ENCODE results near the gene ASCC3.
"Not testable (repeated sequence)": the region's sequence is repeated elsewhere in the genome, so short reads cannot be mapped to it uniquely, and the experiment has no call there.

ASCC3 gene

DNA sequence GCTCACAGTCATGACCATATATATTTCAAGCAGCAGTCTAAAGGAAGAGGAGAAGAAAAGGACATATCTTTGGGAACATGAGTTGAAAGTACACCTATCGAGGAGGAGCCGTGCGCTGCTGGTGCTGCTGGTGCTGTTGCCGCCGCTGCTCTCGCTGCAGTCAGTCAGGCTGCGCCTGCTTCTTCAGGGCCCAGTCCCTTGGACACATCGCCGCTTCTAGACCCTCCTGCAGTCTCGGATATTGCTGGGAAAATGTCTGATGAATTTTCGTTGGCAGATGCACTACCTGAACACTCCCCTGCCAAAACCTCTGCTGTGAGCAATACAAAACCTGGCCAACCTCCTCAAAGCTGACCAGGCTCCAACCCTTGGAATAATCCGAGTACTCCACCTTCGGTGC lies 8.2 kb upstream of the ASCC3 start:
- DNase-seq (ENCODE audit: low read depth): no peak

DNA sequence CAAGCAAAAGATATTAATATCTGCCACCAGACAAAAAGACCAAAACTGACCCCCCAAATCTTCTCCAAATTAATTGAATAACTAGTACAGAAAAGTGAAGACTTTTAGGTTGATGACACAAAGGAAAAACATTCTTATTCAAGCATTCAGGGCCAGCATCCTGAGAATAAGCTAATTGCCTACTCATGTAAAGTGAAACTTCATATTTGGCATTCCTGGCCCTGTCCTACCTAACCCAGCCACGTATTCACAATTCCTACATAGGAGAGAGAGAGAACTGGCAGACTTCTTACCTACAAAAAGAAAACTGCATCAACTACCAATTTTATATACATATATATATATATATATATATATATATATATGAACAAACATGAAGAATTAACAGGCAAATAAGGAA lies 4.9 kb upstream of the ASCC3 start:
- DNase-seq (ENCODE audit: low read depth): peak; percentile 63

DNA sequence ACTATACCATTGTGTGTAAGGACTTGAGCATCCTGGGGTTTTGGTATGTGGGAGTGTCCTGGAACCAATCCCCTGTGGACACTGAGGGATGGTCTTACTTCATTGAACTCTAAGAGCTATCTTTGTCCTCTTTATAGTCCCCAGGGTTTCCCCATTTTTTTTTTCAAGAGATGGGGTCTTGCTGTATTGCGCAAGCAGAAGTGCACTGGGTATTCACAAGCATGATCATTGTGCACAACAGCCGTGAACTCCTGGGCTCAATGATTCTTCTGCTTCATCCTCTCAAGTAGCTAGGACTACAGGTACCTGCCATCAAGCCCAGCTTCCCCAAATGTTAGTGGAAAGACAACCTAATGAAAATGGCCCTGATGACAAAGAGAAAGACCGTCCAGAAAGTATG lies 2.2 kb upstream of the ASCC3 start:
- DNase-seq (ENCODE audit: low read depth): no peak

DNA sequence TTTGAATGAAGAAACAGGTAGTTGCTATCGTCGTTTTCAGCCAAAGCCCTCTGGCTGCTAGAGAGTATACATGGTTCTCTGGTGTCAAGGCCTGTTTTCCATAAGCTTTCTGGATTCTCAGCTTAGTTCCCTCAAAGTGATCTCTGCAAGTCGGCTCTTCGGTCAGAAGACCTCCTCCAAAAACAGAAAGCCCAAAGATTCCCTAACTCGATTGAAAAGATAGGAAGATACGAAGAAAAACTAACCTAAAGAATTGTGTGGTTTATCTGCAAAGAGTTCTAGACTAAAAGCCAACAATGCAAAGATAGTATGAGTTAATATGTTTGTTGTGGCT lies 545 bp upstream of the ASCC3 start:
- DNase-seq (ENCODE audit: low read depth): no peak

DNA sequence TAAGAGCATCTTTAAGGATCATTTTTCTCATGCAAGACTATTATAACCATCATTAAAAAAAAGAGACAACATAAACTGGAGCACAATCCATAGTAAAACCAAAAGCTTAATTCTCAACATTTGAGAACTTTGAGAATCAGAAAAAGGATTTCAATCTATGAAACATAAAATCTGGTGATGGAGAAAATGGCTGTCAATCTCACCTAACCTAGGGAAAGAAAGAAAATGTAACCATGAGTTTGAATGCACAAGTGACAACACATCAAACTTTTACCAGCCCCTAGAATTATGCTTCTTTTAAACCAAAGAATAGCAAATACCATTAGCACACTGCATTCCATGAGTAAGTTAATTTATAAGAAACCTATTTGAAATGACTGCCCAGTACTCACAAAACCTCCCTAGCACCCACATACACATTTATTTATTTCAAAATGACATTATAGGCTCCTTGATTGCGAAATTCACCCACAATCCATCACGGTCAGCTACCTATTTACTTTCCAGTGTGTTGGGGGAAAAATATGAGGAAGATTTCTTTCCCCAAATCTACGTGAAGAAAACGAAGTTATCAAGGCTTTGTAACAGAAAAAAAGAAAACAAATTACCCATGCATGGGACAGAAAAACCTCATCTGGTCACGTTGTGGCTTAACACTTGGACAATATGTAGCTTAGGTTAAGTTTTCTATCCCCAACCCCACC lies 828 bp downstream of the ASCC3 start:
- peak; percentile 8 for DNase-seq (ENCODE audit: low read depth)

DNA sequence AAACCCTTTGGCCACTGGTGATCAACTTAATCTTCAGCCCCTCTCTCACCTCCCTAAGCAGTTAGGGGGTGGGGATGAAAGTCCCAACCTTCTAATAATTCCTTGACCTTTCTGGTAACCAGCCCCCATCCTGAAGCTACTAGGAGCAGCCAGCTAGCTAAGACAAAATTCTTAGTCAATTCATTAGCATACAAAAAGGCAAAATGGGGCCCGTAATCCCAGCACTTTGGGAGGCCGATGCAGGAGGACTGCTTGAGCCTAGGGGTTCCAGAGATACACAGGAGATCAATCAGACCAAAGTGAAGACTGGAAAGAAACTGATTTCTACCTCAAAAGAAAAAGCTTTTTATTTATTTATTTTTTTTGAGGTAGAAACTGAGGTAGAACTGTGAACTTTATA lies 1.8 kb downstream of the ASCC3 start:
- no peak for DNase-seq (ENCODE audit: low read depth)

DNA sequence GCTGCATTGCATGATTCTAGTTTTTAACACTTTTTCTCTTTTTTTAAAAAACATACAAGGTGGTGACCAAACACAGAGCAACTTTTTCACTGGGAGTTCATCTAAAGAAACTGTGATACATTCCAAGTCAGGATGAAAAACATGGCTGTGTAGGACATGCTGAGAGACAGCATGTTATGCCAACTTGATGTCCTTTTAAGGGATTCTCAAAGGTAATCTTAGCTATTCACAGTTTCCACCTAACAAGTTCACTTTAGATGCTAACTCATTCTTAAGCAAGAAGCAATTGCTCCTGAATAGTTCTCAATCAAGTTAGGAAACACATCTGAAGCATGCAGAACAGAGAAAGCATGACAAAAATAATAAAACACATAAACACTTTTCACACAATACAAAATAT lies 3.3 kb downstream of the ASCC3 start:
- no peak for DNase-seq (ENCODE audit: low read depth)

DNA sequence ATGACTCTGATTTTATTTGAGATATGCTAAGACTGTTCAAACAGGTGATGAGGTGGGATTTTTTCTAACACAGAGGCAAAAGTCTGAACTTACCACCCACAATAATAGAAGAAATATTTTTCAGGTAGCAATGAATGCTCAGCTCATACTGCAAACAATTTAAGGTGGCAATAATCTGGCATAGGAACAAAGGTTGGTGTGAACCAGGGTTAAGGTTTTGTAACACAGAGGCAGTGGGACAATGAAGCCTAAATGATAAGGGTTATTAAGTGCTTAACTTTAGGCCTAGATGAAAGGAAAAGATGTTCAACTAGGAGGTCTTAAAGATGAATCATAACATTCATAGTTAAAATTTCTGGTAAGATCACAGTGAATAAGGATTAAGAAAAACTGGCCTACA lies 4.9 kb downstream of the ASCC3 start:
- DNase-seq (ENCODE audit: low read depth): no peak

DNA sequence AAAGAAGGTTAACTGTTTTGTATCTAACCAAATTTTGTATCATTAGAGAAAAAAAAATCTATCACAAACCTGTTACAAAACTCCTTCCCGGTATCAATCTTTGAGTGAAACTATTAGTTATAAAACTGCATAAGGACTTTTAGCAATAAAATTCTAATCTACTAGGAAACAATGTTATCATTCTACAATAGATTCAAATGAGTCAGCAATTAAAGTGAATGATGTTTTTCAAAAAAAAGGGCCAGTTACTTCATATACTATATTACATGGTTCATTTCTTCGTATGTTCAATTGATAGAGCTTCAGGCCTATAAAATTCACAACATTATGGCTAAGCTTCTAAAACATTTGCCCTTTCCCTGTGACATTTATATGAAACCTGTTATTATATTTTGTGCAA lies 15.6 kb downstream of the ASCC3 start:
- DNase-seq (ENCODE audit: low read depth): no peak

DNA sequence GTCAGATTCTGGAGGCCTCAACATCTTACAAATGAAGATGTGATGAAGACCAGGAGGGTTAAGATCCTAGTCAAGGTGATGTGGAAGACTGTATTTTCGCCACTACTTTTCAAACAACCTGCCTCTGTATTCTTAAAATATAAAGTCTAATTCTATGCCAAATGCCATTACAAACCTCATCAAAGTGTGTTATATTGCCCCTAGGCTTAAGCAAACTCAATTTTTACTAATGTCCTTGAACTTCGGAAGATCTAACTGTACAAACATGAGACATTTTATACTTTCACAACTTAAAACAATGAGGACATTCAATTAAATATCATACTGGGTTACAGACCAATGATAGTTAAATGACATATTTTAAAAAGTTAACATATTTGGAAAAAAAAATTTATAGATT lies 19.1 kb downstream of the ASCC3 start:
- DNase-seq (ENCODE audit: low read depth): no peak

DNA sequence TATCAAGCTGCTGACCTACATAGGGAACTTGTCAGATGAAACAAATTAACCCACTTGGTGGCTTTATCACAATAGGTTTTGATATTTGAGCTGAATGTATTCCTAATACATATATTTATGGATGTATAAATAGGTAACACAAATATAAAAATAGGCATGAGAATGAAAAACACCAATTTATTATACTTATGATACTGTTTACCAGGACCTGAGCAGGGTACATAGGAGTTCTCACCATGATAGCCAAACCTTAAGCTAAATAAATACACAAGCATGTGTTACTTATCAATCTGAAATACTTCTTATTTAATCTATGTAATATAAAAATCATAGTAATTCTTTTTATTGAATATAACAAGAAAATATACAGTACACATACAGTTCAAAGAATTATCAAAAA lies 25.0 kb downstream of the ASCC3 start:
- no peak for DNase-seq (ENCODE audit: low read depth)

DNA sequence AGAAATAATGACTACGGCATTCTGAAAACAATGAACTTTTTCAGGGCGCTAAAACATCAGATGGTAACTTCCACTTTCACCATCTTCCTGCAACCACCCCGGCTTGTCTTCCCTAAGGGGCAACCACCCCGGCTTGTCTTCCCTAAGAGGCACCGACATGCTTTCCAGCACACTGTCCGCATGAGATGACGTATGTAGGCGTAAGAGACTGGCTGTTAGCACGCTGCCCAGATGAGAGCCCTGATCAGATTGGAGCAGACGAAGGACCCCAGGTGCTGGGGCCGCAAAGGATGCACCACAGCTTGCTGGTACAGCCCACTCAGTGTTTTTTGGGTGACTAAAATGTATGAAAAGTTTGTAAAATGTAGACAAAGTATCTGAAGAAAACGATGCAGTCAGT lies 29.3 kb downstream of the ASCC3 start:
- no peak for DNase-seq (ENCODE audit: low read depth)

DNA sequence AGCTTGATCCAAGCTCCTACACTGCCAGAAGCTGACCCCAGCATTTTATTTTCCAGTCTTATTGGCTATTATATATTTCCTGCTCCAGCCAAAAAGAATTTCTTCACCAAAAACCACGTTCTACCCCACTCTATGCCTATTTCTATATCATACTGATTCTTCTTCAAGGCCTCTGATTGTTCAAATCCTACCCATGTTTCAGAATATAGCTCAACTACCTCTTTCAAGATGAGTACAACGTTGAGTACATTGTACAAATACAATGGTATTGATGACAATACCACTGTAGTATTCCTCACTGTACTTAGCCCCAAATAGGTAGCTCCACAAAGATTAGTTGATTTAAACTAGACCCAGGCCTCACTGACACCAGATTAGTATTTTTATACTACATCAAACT lies 31.0 kb downstream of the ASCC3 start:
- DNase-seq (ENCODE audit: low read depth): no peak

DNA sequence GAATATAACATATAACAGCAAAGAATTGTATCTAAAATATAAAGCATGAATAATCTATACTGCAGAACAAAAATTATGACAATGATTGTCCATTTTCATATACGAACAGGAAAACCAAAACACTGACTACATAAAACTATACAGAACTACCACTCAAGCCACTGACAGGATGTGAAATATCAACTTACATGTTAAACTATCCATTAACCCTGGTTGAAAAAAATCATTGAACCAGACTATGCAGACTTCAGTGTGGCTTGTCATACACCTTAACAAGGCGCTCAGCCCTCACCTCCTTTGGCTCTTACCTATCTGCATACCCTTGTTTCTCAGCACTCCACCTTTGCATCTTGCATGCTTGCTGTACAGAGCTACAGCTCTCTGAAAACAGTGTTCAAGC lies 34.9 kb downstream of the ASCC3 start:
- no peak for DNase-seq (ENCODE audit: low read depth)

DNA sequence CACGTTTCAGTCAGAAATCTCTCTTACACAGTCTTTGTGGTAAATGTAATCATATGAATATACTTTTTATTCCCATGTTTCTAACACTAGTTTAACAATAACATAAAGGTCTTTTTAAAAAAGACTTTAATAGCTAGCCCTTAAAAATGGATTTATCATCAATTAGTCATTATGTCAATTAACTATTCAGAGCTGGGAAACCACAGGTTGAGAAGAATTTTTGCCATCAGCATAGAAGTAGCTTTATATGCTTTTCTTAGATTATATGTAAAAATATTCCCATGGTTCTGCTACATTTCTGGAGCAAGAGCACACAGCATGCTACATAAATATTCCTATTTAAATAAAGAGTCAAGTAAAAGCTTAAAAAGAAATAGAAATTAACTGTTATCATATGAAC lies 35.5 kb downstream of the ASCC3 start:
- no peak for DNase-seq (ENCODE audit: low read depth)

DNA sequence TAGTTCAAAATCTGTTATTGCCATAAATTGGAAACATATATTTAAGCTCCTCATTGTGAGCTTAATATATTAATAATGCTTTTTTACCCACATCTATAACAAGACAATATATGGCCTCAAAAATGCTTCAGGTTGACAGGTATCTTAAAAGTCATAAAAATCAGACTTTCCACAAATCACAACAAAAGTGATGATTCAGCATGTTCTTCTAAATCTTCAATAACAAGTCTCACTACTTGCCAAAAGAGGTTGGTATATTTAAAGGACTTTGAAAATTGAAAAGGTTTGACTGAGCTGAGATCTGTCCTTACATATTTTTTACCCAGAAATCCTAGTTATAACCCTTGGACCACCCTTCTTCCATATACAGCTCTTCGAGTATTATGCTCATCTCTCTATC lies 41.7 kb downstream of the ASCC3 start:
- DNase-seq (ENCODE audit: low read depth): no peak

DNA sequence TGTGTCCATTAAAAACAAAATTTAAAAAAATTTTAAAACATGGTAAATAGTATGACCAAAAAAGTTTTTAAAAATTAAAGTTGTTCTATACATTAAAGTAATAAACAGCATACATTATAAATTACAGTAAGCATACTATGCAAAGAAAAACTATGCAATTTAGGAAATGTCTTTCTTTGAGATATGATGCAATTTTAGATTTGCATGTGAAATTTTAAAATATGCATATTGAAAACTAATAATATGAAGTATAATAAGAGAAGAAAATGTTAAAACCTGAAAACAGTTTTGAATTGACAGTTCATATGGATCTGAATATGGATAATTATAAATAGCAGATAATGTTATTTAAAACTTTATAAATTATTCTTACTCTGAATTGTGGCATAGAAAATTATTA lies 43.1 kb downstream of the ASCC3 start:
- DNase-seq (ENCODE audit: low read depth): no peak

DNA sequence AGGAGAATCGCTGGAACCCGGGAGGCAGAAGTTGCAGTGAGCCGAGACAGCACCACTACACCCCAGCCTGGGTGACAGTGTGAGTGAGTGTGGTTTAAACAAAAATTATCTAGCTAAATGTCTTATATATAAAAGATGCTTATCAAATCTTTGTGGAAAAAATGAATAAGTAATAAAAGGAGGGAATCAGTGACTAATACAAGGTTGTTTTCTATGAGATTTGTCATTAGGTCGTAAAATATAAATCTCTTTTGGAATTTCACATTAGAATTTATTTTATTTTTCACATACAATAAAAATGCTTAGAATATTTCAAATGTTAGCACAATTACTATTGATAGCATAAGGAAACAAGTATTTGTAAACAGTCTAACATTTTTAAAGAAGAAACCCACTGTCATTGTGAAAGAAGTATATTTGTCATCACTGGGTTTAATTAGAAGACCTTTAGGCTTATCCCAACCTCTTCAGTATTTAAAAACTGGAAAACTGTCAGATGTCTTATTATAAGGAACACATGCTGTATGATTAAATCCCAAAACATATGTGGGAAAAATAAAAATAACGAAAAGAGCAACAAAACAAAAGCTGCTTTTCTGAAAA lies 47.1 kb downstream of the ASCC3 start:
- DNase-seq (ENCODE audit: low read depth): no peak

DNA sequence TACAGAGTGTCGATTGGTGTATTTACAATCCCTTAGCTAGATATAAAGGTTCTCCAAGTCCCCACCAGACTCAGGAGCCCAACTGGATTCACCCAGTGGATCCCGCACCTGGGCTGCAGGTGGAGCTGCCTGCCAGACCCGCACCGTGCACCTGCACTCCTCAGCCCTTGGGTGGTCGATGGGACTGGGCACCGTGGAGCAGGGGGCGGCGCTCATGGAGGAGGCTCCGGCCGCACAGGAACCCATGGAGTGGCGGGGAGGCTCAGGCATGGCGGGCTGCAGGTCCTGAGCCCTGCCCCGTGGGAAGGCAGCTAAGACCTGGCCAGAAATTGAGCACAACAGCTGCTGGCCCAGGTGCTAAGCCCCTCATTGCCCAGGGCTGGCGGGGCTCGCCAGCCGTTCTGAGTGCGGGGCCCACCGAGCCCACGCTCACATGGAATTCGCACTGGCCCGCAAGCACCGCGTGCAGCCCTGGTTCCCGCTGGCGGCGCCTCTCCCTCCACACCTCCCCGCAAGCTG lies 52.0 kb downstream of the ASCC3 start:
- DNase-seq (ENCODE audit: low read depth): not testable (repeated sequence)

DNA sequence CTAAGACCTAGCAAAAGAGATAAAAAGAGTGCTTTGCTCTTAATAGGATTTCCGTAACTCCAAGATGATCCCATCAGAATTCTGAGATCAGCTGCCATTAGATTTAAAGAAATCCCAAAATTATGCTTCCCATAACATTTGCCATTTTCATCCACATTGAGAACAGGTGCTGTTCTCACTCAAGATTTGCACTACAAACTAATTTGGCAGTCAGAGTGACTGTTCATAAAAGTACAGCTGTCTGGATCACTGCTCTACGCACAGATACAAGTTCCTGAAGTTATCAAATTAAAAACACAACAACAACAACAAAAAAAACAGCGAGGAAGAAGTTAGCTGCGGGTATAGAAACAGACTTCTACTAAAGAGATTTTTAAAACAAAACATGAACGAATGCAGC lies 58.1 kb downstream of the ASCC3 start:
- no peak for DNase-seq (ENCODE audit: low read depth)

DNA sequence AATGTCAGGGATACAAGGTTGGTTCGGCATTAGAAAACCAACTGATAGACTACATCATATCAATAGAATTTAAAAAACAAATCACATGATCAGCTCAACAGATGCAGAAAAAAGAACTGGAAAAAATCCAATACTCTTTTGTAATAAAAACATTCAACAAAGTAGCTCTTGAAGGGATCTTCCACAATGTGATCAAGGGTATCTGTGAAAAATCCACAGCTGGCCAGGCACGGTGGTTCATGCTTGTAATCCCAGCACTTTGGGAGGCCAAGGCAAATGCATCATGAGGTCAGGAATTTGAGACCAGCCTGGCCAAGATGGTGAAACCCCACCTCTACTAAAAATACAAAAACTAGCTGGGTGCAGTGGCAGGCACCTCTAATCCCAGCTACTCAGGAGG lies 63.1 kb downstream of the ASCC3 start:
- DNase-seq (ENCODE audit: low read depth): no peak

DNA sequence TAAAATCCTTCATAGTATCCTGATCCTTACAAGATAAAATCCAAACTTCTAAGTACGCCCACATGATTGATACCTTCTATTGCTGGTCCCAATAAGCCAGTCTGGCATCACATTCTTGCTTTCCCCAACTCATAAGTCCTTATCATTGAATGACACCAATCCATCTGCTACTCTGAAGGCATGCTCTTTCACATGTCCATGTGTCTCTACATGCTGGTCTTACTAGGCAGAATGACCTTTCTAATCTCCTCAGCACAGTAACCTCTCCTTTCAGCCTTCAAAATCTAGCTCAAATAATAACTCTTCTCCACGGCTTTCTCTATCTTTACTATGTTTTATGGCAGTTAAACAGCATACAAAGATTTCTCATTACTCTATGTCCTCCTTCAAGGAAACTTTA lies 71.1 kb downstream of the ASCC3 start:
- DNase-seq (ENCODE audit: low read depth): no peak

DNA sequence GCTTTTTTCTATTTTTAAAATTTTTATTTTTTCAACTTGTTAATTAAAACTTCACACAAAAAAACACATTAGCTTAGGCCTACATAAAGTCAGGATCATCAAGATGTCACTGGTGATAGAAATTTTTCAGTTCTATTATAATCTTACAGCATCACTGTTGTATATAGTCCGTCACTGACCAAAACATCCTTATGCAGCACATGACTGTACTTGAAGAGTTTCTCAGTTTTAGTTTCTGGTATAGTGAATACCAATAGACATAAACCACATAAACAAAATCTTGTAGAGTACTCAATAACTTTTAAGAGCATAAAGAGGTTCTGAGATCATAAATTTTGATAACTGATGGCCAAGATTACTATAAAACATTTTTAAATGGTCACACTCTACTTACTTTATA lies 71.8 kb downstream of the ASCC3 start:
- DNase-seq (ENCODE audit: low read depth): no peak

DNA sequence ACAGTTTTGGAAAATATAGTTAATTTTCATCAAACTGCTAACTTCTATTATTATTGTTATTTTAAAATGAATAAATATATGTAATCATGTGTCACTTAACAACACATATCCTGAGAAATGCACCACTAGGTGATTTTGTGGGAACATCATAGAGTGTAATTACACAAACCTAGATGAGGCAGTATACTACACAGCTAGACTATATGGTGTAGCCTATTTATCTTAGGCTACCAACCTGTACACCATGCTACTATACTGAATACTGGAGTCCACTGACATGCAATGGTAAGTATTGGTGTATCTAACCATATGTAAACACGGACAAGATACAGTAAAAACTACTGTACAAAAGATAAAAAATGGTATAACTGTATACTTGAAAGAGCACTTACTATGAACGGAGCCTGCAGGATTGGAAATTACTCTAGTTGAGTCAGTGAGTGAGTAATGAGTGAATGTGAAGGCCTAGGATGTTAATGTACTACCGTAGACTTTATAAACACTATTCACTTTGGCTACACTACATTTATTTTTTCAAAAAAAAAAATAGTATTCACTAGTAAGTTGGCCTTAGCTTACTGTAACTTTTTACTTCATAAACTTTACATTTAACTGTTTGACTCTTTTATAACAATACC lies 72.4 kb downstream of the ASCC3 start:
- peak; percentile 35 for DNase-seq (ENCODE audit: low read depth)
